GM19452 (cell line): Measurements from ENCODE around the gene TMEM176A.

Experiments used
- ATAC-seq: cut with Tn5 transposase; IDR thresholded peaks from one replicate; pipeline ENCODE4 v1.9.1; 2021; ENCODE audit not compliant: unreplicated experiment

The TMEM176A gene

GRCh38 chr7:150787321-150788281 lies 13.0 kb upstream of the TMEM176A start:
- ATAC-seq = no peak

DNA sequence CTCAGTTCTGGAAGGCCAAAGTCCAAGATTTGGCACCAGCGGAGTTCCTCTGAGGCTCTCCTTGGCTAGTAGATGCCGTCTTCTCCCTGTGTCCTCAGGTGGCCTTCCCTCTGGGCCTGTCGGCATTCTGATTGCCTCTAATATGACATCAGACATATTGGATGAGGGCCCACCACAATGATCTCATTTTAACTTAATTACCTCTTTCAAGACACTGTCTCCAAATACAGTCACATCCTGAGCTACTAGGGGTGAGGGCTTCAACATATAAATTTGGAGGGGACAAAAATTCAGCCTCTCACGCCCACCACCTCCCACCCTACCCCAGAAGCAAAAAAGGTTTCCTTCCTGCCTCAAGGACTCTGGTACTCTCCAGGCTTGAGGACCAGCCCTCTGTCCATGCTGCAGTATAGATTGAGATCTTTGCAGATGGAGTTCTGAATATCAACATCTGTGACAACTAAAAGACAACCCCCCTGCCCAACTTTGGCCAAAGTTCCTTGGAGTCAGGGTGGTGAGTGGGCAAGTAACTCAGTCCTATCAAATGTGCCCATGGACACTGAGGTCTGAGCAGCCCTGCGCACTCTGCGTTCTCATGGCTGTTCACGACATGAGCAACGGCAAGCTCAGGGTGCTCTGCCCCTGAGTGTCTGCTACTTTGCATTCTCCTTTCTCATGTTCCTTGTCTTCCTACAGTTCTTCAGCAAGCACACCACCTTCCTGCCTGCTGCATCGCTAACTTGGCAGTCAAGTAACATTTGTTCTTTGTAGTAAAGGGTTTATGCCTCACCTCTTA lies 11.9 kb upstream of the TMEM176A start:
- ATAC-seq = no peak

GRCh38 chr7:150790416-150791075 lies 10.0 kb upstream of the TMEM176A start:
- no peak for ATAC-seq

DNA sequence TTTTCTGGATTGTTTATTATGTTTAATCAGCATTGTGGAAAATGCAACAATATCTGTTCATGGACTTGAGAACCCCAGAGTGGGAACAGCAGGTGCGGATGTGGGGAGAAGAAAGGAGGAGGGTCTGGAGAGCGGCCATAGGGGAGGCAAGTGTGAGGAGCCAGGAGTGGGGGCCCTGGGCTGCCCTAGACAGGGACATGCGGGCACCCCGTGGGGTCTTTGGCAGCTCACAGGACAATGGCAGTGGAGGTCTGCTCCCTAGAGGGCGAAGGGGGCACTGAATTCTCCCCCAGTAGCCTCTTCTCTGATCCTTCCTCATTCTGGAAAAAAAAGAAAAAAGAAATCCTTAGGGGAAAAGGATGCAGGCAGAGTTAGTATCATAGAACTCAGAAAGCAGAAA lies 9.3 kb upstream of the TMEM176A start:
- ATAC-seq = no peak

- ATAC-seq = no peak
These were observed 8.7 kb upstream of the TMEM176A start for GRCh38 chr7:150791746-150792452.

DNA sequence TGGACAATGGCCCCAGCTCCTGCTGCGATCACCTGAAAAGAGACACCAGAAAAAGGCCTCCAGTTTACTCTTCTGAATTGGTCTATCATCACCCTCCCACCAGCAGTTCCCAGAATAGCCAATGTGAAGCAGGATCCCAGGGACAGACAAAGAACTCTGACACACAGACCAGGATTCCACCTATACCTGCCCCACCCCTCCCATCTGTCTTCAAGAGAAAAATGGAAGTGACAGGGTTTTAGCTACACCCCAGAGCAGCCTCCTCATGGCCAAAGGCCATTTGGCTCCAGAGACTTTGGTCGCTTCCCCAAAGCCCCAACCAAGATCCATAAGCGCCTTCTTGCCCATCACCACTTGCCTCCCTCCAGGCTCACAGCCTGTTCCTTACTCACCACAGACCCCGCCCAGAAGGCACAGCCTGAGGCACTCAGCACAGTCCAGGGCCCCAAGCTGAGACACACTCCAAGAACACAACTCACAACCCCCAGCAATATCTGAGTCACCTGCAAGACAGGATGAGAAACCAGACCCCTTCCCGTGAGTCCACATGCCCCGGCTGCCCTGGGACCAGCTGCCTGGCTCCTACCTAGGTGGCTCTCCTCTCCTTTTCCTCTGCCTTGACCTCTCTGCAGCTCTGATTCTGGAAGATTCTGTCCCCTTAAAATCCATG lies 6.9 kb upstream of the TMEM176A start:
- no peak for ATAC-seq

DNA sequence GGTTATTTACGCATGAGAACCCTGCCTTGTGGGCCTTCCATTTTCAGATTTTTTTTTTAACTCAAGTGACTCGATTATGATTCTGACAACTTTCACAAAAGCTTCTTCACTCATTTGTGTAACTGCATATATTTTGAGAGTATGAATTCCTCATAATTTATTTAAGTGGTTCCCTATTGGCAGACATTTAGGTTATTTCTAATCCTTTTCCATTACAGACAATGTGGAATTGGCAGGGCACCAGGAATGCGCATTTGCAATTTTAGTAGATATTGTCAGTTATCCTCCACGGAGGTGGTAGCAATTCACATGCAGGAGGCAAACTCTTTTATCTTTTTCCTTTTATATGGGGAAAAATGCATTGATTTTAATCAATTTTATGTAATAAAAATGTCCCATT lies 2.9 kb upstream of the TMEM176A start:
- ATAC-seq = no peak

DNA sequence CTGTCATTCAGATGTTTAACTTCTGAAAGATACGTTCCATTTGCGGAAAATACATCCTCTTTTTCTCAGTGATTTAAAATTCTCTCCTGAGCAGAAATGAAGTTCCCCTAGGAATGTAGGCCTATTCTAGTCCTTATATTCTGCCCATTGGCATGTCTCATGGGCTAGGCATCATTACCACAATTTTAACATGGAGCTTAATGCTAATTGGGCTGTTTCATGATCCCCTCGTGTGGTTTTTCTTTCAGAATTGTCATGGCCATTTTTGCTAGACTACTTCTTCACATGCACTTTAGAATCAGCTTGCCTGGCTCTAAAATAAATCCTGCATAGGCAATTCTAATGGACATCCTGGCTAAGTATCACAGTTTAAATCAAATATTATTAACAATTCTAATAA lies 1.4 kb upstream of the TMEM176A start:
- ATAC-seq = no peak

DNA sequence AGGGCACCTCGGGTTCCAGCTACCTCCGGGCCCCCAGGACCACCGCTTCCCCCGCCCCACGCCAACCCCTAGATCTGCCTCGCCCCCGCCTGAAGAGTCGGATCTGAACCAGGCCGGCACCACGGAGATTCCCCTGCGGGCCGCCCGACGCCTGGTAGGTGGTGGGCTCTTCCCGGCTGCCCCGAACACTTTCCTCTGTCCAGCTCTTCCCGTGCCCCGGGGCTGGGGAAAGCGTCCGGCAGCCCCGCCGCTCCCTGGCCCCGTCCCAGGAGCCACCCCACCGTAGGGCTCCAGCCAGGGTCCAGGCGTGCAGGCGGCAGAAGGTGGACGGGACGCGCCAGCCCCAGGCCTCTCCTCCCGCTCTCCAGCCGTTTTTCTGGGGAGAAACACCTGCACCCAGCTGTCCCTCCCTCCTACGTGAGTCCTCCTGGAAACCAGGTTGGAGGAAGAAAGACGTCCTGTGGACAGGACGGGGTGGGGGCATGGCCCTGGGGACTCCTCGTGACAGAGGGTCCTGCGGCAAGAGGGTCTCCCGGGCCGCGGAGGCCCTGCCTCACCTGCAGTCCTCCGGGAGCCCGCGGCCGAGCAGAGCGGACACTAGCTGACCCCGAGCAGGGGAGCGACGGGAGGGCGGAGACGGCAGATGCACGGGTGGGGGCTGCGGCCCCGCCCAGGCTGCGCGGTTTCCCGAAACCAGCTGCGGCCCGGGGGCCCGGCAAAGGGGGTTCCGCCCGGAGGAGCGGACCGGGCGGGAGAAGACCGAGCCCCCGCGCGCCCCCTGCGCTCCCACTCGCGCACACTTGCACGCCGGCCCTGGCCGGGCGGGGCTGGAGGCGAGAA lies 608 bp upstream of the TMEM176A start, which contains the start of gene TMEM176B:
TMEM176B (minus strand) TSS at position 624 of the 840 bp plus-strand sequence. CDS start 3,795 bp downstream, outside the sequence.
- no peak for ATAC-seq

GRCh38 chr7:150801242-150801945 lies 825 bp downstream of the TMEM176A start:
- ATAC-seq = no peak

DNA sequence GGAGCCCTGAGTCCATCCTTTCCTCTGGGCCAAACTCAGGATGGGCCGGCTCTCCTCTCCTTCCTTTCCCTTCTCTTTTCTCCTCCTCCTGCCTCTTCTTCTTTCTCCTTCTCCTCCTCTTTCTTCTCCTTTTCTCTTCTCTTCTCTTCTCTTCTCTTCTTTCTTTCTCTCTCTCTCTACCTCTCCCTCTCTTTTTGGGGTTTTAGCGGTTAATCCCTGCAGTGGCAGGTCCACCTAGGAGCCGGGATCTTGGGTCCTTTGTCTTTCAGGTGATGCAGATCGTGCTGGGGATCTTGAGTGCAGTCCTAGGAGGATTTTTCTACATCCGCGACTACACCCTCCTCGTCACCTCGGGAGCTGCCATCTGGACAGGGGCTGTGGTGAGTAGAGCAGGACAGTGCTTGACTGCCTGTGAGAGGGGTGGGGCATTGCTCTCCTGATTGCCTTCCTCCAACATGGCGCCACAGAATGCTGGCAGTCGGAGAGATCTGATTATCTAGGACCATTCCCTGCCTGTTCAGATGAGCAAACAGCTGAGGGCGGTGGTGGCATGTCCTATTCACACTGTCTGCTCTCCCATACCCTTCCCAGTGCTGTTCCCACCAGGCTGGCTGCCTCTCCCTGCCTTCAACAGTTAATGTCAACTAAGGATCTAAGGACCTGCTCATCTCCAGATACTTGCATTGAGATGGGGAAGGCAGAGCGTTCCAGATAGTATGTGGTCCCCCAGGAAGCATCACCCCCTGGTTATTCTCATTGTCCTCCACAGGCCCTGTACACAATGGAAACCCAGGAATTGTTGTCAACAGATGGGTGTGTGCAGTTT lies 1.6 kb downstream of the TMEM176A start:
- no peak for ATAC-seq

- ATAC-seq = no peak
These were observed 2.7 kb downstream of the TMEM176A start for GRCh38 chr7:150803161-150803860.

DNA sequence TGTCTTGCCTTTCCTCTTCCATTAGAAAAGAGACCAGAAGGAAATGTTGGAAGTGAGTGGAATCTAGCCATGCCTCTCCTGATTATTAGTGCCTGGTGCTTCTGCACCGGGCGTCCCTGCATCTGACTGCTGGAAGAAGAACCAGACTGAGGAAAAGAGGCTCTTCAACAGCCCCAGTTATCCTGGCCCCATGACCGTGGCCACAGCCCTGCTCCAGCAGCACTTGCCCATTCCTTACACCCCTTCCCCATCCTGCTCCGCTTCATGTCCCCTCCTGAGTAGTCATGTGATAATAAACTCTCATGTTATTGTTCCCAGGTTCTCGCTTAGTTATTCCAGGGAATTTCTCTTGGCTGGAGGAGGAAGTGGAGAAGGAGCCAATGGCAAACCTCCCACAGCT lies 4.2 kb downstream of the TMEM176A start:
- no peak for ATAC-seq

- no peak for ATAC-seq
These were observed 5.3 kb downstream of the TMEM176A start for GRCh38 chr7:150805864-150806263.

GRCh38 chr7:150806454-150806853 lies 5.9 kb downstream of the TMEM176A start:
- no peak for ATAC-seq

DNA sequence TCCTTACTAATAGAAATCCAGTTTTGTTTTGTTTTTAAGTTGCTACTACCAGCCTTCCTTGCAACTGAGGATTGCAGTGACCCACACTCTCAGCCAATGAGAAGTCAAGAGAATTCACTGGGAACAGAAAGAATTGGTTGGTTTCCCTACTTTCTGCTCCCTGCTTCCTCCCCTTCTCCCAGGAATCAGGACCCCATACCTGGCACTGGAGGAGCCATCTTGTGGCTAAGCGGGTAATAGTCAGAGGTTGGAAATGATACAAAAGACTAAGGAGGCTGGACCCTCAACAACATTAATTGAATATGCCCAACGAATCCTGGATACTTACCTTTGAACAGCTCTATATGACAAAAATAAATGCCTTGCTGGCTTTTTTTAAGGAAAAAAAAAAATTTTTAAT lies 6.3 kb downstream of the TMEM176A start:
- no peak for ATAC-seq
